Nephron progenitor cell (in vitro differentiated cells): ENCODE results near the gene NTNG2.

Experiments
- DNase-seq: peaks from one replicate; pipeline ENCODE4 v3.0.0; 2021
- H3K27ac Mint-ChIP-seq: 2 replicates; pipeline ENCODE4 v1.8.0; 2021; ENCODE audit warnings: mild to moderate bottlenecking, moderate library complexity, mixed read lengths
- H3K27me3 Mint-ChIP-seq: 2 replicates; pipeline ENCODE4 v1.8.0; 2021; ENCODE audit warnings: mild to moderate bottlenecking, low read depth, mixed read lengths; ENCODE audit not compliant: poor library complexity
- H3K36me3 Mint-ChIP-seq: 2 replicates; pipeline ENCODE4 v1.8.0; 2021; ENCODE audit warnings: low read depth, mixed read lengths
- H3K4me1 Mint-ChIP-seq: 2 replicates; pipeline ENCODE4 v1.8.0; 2021; ENCODE audit warnings: mixed read lengths
- H3K4me3 Mint-ChIP-seq: 2 replicates; pipeline ENCODE4 v1.8.0; 2021; ENCODE audit warnings: mild to moderate bottlenecking, moderate library complexity, mixed read lengths
- H3K9me3 Mint-ChIP-seq: 2 replicates; pipeline ENCODE4 v1.8.0; 2021; ENCODE audit warnings: mild to moderate bottlenecking, moderate library complexity, mixed read lengths
- CTCF ChIP-seq: fragments of 200-600 bp; sonication (generic); IDR thresholded peaks from 2 replicates; pipeline ENCODE4 v1.5.0; 2021; ENCODE audit warnings: antibody characterized with exemption

The NTNG2 gene

GRCh38 chr9:132156262-132156661, 5.6 kb upstream of the NTNG2 start:
- no peaks in the 10 kb centered on the region for H3K9me3 Mint-ChIP-seq
- no peak overlapping the region for H3K27ac Mint-ChIP-seq
- TF ChIP-seq CTCF: no peak
- H3K4me1 Mint-ChIP-seq: peaks cover 33% of the 10 kb centered on the region
- H3K27me3 Mint-ChIP-seq: peaks cover 83% of the 10 kb centered on the region
- H3K4me3 Mint-ChIP-seq: no peak overlapping the region
- no peaks in the 10 kb centered on the region for H3K36me3 Mint-ChIP-seq
- peak; percentile 38 for DNase-seq

GRCh38 chr9:132157347-132158116, 4.3 kb upstream of the NTNG2 start:
- Mint-ChIP-seq H3K4me1 (peaks cover 42% of the 10 kb centered on the region), H3K36me3 (no peaks in the 10 kb centered on the region), H3K9me3 (no peaks in the 10 kb centered on the region), H3K27me3 (peaks cover 88% of the 10 kb centered on the region), H3K4me3 (no peak overlapping the region), H3K27ac (no peak overlapping the region)
- no peak for TF ChIP-seq CTCF
- DNase-seq: no peak

- Mint-ChIP-seq H3K36me3 (no peaks in the 10 kb centered on the region), H3K9me3 (no peaks in the 10 kb centered on the region), H3K4me1 (peaks cover 35% of the 10 kb centered on the region), H3K27me3 (peaks cover 96% of the 10 kb centered on the region), H3K4me3 (peak overlapping the region; percentile 92), H3K27ac (no peak overlapping the region)
- no peak for TF ChIP-seq CTCF
- peak; percentile 41 for DNase-seq
Observed at GRCh38 chr9:132160802-132161742, 786 bp upstream of the NTNG2 start.

GRCh38 chr9:132162764-132163456, 1.1 kb downstream of the NTNG2 start:
- H3K4me3 Mint-ChIP-seq: peak overlapping the region; percentile 80
- H3K27ac Mint-ChIP-seq: no peak overlapping the region
- H3K9me3 Mint-ChIP-seq: no peaks in the 10 kb centered on the region
- H3K4me1 Mint-ChIP-seq: peaks cover 50% of the 10 kb centered on the region
- H3K27me3 Mint-ChIP-seq: peaks cover 96% of the 10 kb centered on the region
- H3K36me3 Mint-ChIP-seq: no peaks in the 10 kb centered on the region
- DNase-seq: peak; percentile 28
- TF ChIP-seq CTCF: no peak

GRCh38 chr9:132163457-132163875, 1.6 kb downstream of the NTNG2 start:
- no peaks in the 10 kb centered on the region for H3K36me3 Mint-ChIP-seq
- peak overlapping the region; percentile 60 for H3K4me3 Mint-ChIP-seq
- TF ChIP-seq CTCF: no peak
- DNase-seq: peak; percentile 47
- H3K27ac Mint-ChIP-seq: no peak overlapping the region
- peaks cover 96% of the 10 kb centered on the region for H3K27me3 Mint-ChIP-seq
- no peaks in the 10 kb centered on the region for H3K9me3 Mint-ChIP-seq
- H3K4me1 Mint-ChIP-seq: peaks cover 50% of the 10 kb centered on the region
